SK-N-MC (cell line): ENCODE results near the gene MORN5.

Source experiments
- EZH2 ChIP-seq: fragments of 200-600 bp; sonication (generic); IDR thresholded peaks from one replicate; pipeline ENCODE4 v1.6.1; 2017; ENCODE audit warnings: antibody characterized with exemption
- FOXP2 ChIP-seq: optimal IDR thresholded peaks from 2 replicates; pipeline ENCODE3; 2011; ENCODE audit warnings: mild to moderate bottlenecking, moderate library complexity; ENCODE audit not compliant: insufficient read depth; ENCODE audit errors: extremely low read length, control extremely low read depth
- POLR2AphosphoS5 ChIP-seq: IDR thresholded peaks from 2 replicates; pipeline ENCODE4 v1.6.1; 2012; ENCODE audit warnings: mild to moderate bottlenecking, low read depth, low read length, borderline replicate concordance

DNA sequence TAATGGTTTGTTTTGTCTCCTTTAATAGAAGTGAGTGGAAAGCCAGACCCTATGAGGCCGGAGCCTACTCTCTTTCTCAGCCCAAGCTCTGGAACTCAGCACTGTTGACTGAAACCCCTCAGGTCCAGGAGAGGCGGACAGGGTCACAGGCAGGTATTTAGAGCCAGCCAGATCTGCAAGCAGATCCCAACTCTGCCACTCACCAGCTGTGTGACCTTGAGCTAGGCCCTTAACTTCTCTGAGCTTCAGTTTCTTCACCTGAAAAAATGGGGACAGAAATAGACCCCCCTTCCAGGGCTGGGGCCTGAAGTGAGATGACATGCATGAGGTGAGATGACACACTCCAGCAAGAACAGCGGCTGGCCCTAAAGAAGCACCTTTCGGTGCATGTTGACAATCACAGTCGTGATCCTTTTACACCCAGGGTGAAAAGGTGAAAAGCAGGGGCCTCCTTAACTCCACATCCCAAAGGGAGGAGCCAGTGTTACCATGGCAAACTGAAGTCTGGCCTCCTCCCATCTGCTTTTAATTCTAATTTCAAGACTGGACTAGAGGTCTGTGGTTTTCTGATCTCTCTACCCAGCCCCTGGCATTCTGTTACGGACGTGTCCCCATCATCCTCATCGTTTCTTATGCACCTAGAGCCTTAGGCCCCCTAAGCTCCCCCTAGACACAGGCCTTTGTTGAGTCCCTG lies 27.2 kb downstream of the MORN5 start:
- TF ChIP-seq POLR2AphosphoS5 (no peak), EZH2 (no peak), FOXP2 (no peak)
